ENCODE data around the gene NPAS2.

DNA sequence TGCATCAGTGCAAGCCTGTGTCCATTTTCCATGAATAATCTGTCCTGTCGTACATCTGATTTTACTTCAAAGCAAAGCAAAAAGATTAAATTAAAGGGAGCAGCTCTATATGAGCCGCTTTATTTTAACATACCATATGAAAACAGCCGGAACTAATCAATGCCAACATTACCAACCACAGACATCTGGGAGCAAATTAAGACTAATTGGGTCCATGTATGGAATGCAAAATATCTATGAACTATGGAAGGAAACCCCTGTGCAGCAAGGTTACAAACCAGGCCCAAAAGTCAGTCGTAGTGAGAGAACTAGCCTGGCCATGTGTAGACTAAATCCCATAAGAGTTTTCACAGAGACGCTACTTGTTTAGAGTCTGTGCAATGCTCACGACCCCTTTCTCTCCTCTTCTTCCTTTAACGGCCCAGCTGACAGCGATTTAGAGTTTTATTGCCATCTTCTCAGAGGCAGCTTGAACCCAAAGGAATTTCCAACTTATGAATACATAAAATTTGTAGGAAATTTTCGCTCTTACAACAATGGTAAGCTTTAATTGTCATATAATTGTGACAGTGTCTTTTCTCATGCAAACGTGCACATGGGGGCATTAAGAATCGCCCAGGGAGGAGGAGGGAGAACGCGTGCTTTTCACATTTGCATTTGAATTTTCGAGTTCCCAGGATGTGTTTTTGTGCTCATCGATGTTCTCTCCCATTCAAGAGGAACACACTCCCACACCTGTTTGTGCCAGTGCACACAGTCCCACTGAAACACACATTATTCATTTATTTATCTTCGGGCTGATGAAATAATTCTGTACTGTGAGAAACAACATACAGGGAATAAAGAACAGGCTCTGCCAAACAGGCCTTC is 129.2 kb downstream of the NPAS2 start:
- TF ChIP-seq EZH2phosphoT487 (IDR thresholded peaks at IDR 0.05; ENCODE audit: low read length): no peak
- TF ChIP-seq, protein P1, sequence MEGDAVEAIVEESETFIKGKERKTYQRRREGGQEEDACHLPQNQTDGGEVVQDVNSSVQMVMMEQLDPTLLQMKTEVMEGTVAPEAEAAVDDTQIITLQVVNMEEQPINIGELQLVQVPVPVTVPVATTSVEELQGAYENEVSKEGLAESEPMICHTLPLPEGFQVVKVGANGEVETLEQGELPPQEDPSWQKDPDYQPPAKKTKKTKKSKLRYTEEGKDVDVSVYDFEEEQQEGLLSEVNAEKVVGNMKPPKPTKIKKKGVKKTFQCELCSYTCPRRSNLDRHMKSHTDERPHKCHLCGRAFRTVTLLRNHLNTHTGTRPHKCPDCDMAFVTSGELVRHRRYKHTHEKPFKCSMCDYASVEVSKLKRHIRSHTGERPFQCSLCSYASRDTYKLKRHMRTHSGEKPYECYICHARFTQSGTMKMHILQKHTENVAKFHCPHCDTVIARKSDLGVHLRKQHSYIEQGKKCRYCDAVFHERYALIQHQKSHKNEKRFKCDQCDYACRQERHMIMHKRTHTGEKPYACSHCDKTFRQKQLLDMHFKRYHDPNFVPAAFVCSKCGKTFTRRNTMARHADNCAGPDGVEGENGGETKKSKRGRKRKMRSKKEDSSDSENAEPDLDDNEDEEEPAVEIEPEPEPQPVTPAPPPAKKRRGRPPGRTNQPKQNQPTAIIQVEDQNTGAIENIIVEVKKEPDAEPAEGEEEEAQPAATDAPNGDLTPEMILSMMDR (IDR thresholded peaks at IDR 0.05; ENCODE audit: low read length): no peak

All from MM.1S (cell line).